ENCODE data around the gene SLC5A12.

- TF ChIP-seq CTCF (IDR thresholded peaks at IDR 0.05) (peak; percentile 57 to 72 (median 66)), POLR2A (IDR thresholded peaks at IDR 0.05) (no peak), POLR2AphosphoS5 (IDR thresholded peaks at IDR 0.05) (no peak), EP300 (IDR thresholded peaks at IDR 0.05; ENCODE audit: low read depth) (no peak)
These were observed 32.1 kb upstream of the SLC5A12 start for GRCh38 chr11:26753723-26754504.
